ENCODE data around the gene PDZK1IP1. TPM values are rescaled to one million over a fixed set of nuclear protein-coding genes. Genes with fewer than 3 reads are reported as not detected.

PDZK1IP1 gene
- total and polyA plus RNA-seq, 2 donors from 2014 or later = 245 to 2,553 TPM

DNA sequence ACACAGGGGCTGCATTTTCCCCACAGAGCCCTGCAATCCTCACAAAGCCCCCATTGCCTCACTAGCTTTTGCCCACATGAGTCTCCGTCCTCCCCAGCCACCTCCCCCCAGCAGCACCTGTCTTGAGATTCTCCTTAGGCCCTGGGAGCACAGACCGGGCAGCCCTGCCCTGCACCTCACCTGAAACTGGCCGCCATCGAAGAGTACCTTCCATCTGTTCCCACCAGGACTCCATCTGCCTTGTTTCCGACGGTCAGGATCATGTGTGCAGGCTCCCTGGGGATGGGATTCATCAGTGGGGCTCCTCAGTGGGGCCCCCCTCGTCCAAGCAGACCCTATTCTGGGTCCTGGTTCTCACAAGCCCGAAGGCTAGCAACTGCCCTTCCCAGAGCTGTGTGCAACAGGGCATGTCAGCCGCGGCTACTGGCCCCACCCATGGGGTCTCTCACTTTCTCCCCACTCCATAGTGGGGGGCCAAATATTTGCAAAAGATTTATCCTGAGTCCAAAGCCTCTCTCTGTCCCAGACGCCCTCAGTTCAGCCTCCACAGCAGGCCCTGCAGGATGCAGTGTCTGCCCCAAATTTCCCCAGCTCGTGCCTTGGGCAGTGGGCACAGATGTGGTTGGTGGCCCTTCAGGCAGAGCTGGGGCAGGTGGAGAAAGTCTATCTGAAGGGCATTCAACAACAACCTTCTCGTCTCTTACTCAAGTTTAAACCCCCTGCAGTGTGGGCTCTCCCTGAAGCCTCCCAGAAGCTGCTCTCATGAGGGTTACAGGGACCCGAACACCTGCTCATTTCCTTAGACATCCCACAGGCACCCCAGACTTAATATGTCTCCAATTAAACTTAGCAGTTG, 4.8 kb downstream of the PDZK1IP1 start:
- intact Hi-C loops (cut with DNase I) = loop anchor here (10.0 kb wide), 2 partner anchors 70 to 540 kb away; no protein-coding TSS in a partner anchor
- peak overlapping the region in 2 of 3 donors; percentile 41 to 71 for H3K4me3 ChIP-seq (ENCODE audit: low read length in 3 of 3)
- H3K36me3 ChIP-seq (ENCODE audit: control insufficient read depth in 2 of 3, insufficient read depth in 3 of 3, low read length in 3 of 3) = peaks cover 0 to 24% (median 2%) of the 10 kb centered on the region in 3 donors
- H3K9ac ChIP-seq (ENCODE audit: low read length in 3 of 3) = peak overlapping the region in 1 of 3 donors; percentile 31
- no peaks in the 10 kb centered on the region for H3K9me3 ChIP-seq (ENCODE audit: control insufficient read depth in 2 of 3, insufficient read depth in 1 of 3, low read length in 3 of 3)
- FAIRE-seq = no peak
- H3K27me3 ChIP-seq (ENCODE audit: control insufficient read depth, insufficient read depth, low read length) = no peaks in the 10 kb centered on the region
- H3K27ac ChIP-seq (ENCODE audit: low read depth in 2 of 2, low read length in 2 of 2) = peak overlapping the region; percentile 37 to 82
- peaks cover 0 to 23% (median 5%) of the 10 kb centered on the region in 3 donors for H3K4me1 ChIP-seq (ENCODE audit: control insufficient read depth in 2 of 3, insufficient read depth in 2 of 3, low read depth in 1 of 3, low read length in 3 of 3)
- TF ChIP-seq, protein P1, sequence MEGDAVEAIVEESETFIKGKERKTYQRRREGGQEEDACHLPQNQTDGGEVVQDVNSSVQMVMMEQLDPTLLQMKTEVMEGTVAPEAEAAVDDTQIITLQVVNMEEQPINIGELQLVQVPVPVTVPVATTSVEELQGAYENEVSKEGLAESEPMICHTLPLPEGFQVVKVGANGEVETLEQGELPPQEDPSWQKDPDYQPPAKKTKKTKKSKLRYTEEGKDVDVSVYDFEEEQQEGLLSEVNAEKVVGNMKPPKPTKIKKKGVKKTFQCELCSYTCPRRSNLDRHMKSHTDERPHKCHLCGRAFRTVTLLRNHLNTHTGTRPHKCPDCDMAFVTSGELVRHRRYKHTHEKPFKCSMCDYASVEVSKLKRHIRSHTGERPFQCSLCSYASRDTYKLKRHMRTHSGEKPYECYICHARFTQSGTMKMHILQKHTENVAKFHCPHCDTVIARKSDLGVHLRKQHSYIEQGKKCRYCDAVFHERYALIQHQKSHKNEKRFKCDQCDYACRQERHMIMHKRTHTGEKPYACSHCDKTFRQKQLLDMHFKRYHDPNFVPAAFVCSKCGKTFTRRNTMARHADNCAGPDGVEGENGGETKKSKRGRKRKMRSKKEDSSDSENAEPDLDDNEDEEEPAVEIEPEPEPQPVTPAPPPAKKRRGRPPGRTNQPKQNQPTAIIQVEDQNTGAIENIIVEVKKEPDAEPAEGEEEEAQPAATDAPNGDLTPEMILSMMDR (IDR thresholded peaks at IDR 0.05; ENCODE audit: borderline replicate concordance, extremely low read depth, insufficient read depth) = no peak
- no peak for DNase-seq

DNA sequence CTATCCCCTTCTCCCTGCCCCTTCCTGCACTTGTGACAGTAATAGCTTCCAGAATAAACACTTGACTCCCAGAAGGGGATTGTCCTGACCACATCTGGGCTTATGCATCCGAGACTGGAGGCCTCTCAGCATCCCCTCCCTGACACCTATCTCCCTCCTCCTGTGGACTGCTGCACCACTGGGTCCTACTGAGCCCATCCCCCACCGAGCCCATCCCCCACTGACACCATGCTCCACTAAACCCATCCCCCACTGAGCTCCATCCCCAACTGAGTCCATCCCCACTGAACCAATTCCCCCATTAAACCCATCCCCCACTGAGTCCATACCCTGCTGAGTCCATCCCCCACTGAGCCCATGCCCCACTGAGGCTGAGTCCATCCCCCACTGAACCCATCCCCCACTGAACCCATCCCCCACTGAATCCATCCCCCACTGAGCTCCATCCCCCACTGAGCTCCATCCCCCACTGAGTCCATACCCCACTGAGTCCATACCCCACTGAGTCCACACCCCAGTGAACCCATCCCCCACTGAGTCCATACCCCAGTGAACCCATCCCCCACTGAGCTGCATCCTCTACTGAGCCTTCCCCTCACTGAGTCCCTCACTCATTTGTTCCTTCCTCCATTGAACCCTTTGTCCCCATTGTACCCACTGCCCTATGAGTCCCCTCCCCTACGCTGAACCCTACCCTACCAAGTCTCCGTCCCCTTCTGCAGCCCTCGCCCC, 5.6 kb downstream of the PDZK1IP1 start:
- no peaks in the 10 kb centered on the region for H3K27me3 ChIP-seq (ENCODE audit: control insufficient read depth, insufficient read depth, low read length)
- DNase-seq (peak in 1 of 5 donors; percentile 46), FAIRE-seq (no peak)
- peaks cover 0 to 24% (median 2%) of the 10 kb centered on the region in 3 donors for H3K36me3 ChIP-seq (ENCODE audit: control insufficient read depth in 2 of 3, insufficient read depth in 3 of 3, low read length in 3 of 3)
- H3K9ac ChIP-seq (ENCODE audit: low read length in 3 of 3) = no peak overlapping the region
- no peaks in the 10 kb centered on the region for H3K9me3 ChIP-seq (ENCODE audit: control insufficient read depth in 2 of 3, insufficient read depth in 1 of 3, low read length in 3 of 3)
- intact Hi-C loops (cut with DNase I) = loop anchor here (10.0 kb wide), 2 partner anchors 71 to 541 kb away; no protein-coding TSS in a partner anchor
- TF ChIP-seq, protein P1 (IDR thresholded peaks at IDR 0.05; ENCODE audit: borderline replicate concordance, extremely low read depth, insufficient read depth) = no peak
- H3K4me3 ChIP-seq (ENCODE audit: low read length in 3 of 3) = peak overlapping the region in 2 of 3 donors; percentile 41 to 71
- H3K4me1 ChIP-seq (ENCODE audit: control insufficient read depth in 2 of 3, insufficient read depth in 2 of 3, low read depth in 1 of 3, low read length in 3 of 3) = peaks cover 0 to 29% (median 11%) of the 10 kb centered on the region in 3 donors
- H3K27ac ChIP-seq (ENCODE audit: low read depth in 2 of 2, low read length in 2 of 2) = peak overlapping the region in 1 of 2 donors; percentile 37

DNA sequence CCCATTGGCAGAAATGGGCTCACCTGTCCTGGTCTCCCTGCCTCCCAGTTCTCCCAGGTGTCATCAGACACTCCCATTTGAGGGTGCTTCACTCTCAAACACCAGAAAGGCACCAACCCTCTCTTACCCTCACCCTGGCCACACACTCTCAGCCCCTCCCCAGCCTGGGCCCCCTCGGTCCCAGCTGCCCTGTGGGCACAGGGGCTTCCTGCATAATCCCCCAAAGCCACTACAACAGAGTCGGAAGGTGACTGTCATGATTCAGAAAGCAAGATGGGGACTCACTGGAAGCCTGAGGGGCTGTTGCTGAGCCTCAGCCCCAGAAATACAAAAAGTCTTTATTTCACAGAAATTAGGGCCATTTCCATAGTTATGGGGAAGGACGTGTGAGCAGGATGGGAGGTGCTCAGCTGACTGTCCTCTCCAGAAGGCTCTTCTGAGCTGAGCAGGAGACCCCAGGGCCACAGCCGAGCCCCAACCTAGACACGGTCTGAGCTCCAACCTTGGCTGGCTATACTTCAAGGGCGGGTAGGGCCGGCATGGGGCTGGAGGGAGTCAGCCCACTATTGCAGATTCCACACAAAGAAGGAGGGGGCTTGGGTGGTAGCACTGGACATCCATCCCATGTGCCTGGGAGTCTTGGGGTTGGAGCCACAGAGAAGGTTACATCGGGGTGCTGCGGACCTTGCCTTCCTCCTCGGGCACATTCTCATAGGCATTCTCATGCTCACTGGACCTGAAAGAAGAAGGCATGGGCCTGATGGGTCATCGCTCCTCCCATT, 6.3 kb downstream of the PDZK1IP1 start:
- peaks cover 0 to 24% (median 2%) of the 10 kb centered on the region in 3 donors for H3K36me3 ChIP-seq (ENCODE audit: control insufficient read depth in 2 of 3, insufficient read depth in 3 of 3, low read length in 3 of 3)
- FAIRE-seq (no peak), DNase-seq (no peak)
- peak overlapping the region; percentile 81 to 84 for H3K27ac ChIP-seq (ENCODE audit: low read depth in 2 of 2, low read length in 2 of 2)
- no peaks in the 10 kb centered on the region for H3K9me3 ChIP-seq (ENCODE audit: control insufficient read depth in 2 of 3, insufficient read depth in 1 of 3, low read length in 3 of 3)
- TF ChIP-seq, protein P1 (IDR thresholded peaks at IDR 0.05; ENCODE audit: borderline replicate concordance, extremely low read depth, insufficient read depth) = no peak
- H3K4me3 ChIP-seq (ENCODE audit: low read length in 3 of 3) = peak overlapping the region in 2 of 3 donors; percentile 14 to 33
- intact Hi-C loops (cut with DNase I) = loop anchor here (10.0 kb wide), 2 partner anchors 71 to 541 kb away; no protein-coding TSS in a partner anchor
- no peaks in the 10 kb centered on the region for H3K27me3 ChIP-seq (ENCODE audit: control insufficient read depth, insufficient read depth, low read length)
- peak overlapping the region in 1 of 3 donors; percentile 19 for H3K9ac ChIP-seq (ENCODE audit: low read length in 3 of 3)
- peaks cover 0 to 29% (median 15%) of the 10 kb centered on the region in 3 donors for H3K4me1 ChIP-seq (ENCODE audit: control insufficient read depth in 2 of 3, insufficient read depth in 2 of 3, low read depth in 1 of 3, low read length in 3 of 3)

All from kidney (tissue), 14 donors.